Measurements from ENCODE around the gene TRIM7.
A peak's percentile ranks its signal among the peaks of the same experiment; 100 is the strongest.
"Not testable (repeated sequence)": the region's sequence is repeated elsewhere in the genome, so short reads cannot be mapped to it uniquely, and the experiment has no call there.

The TRIM7 gene

DNA sequence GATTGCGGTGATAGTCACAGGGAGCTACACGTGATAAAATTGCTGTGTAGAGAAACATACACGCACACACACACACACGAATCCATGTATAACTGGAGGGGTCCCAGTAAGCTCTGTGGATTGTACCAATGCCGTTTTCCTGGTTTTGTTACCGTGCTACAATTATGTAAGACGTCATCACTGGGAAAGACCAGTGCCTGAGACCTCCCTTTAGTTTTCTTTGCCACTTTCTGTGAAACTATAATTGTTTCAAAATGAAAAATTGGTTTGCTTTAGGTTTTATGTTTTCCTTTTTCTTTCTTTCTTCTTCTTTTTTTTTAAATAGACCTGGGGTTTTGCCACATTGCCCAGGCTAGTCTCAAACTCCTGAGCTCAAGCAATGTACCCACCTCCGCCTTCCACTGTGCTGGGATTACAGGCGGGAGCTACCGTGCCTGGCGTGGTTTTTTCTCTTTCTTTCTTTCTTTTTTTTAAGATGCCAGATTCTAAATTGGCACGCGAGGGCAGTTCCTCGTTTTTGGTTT is 36.3 kb downstream of the TRIM7 start:
- peak; percentile 32 for DNase-seq

DNA sequence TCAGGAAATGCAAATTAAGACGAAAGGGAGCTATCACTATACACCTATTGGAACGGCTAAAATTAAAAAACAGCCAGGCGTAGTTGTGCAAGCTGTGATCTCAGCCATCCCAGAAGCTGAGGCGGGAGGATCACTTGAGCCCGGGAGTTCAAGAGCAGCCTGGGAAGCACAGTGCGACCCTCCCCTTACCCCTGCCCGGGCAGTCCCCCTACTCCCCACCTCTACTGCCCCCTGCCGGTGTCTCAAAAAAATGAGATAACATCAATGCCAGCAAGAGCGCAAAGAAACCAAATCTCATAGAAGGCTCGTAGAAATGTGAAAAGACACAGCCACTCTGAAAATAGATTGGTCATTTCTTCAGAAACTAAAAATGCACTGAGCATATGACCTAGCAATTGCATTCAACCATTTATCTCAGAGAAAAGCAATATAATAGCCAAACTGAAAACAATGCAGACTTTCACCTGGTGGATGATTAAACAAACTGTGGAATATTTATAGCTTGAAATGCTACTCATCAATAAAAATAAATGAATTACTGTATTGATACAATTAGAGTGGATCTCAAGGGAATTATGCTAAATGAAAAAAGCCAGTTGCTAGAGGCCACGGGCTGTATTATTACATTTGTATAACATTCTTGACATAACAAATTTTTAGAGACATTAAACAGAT is 37.0 kb downstream of the TRIM7 start:
- peak; percentile 86 for DNase-seq

DNA sequence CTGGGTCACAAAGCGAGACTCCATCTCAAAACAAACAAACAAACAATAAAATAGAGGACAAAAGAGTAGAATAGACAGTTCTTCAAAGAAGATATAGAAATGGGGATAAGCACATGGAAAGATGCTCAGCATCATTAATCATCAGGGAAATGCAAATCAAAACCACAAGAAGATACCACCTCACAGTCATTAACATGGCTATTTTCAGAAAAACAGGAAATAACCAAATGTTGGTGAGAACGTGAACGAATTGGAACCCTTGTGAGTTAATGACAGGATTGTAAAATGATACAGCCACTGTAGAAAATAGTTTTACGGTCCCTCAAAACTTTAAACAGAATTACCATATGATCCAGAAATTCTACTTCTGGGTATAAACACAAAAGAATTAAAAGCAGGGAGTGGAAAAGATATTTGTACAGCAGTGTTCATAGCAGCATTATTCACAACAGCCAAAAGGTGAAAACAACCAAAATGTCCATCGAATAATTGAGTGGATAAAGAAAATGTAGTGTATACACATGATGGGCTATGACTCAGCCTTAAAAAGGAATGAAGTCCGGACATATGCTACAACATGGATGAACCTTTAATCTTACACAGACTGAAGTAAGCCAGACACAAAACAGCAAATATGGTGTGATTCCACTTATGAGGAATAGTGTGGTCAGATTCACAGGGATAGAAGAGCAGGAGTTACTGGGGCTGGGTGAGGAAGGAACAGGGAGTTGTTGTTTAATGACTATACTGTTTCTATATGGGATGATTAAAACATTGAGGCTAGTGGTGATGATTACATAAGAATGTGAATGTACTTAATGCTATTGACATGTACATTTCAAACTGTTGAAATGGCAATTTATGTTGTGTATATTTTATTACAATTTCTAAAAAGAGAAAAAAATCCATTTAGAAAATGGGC is 37.9 kb downstream of the TRIM7 start:
- no peak for DNase-seq

DNA sequence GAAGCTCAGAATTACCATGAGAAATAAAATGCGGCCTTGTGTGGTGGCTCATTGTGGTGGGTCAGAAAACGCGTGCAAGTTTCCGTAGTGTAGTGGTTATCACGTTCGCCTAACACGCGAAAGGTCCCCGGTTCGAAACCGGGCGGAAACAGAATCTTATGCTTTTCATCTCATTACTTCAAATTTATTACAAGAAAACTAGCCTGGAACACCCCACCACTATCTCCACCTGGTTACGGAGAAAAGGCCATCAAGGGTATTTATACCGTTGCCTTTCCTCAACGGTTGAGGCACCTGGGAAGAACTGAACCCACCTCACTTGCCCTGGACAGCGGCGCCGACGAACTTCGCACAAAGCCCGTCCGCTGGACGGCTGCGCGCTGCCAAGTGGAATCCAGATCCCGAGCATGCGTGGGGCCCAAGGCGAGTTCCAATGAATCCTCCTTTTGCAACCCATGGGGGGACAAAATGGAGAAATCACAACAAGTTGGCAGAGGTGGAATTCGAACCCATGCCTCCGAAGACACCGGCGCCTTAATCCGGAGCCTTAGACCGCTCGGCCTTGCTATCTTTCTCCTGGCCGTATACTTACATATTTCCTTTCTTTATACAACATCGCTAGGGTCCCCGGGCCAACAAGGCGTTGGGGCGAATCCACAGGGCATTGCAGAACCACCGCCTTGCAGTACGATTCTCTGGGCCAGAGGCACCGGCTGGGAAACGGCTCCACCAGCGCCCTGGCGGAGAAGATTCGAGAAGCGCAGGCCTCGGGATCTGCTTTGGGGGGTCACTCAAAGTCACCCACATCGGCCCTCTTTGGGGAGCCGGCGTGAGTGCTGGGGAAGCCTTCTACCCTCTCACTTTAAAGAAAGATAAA is 40.7 kb downstream of the TRIM7 start:
- DNase-seq, result peak; percentile 65

DNA sequence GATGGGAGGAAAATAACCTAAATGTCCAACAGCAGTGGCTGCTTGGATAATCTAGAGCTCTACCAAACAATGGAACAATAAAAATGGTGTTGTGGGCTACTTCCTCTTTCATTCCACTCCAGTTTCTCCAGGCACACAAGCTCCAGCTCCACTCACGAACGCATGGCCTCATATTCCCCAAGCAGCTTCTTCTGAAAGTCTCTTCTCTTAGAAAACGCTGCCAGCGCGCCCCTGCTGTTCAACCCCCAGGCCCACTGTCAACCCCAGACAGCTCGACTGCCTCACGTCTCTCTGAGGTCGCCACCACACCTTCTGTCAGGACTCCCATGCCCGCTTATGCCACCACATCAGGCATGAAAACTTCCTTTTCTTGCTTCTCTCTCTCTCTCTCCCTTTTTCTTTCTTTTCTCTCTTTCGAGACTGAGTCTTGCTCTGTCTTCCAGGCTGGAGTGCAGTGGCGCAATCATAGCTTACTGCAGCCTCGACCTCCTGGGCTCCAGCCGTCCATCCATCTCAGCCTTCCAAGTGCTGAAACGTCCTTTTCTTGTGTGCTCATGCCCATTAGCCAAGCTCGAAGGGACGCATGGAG is 41.4 kb downstream of the TRIM7 start:
- DNase-seq, result peak; percentile 28

DNA sequence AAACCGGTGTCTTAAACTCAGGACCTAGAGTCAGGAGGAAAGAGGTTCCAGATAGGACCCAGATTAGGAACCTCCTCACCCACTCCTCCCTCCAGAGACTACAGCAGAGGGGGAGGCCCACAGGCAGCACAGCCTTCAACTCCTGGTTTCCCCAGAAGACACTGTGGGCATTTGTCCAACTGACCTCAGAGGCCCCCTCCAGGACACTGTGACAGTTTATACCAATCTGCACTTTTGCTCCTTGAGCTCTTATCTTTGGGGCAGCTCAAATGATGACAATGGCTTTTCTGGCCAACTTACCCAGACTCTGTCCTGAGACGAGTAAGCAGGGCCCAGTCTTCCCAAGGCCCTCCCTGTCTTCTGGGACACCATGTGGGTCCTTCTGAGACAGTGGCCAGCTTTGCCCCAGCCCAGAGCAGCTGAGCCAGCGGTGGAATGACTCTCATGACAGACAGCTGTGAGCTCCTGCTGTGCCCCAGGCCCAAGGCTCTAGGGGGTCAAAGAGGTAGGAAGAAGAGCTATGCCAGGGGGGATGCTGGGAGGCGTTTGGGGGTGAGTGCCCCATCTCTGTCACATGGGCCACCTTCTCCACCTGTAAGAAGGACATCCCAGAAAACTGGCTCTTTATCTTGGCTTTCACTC is 43.3 kb downstream of the TRIM7 start:
- no peak for DNase-seq

DNA sequence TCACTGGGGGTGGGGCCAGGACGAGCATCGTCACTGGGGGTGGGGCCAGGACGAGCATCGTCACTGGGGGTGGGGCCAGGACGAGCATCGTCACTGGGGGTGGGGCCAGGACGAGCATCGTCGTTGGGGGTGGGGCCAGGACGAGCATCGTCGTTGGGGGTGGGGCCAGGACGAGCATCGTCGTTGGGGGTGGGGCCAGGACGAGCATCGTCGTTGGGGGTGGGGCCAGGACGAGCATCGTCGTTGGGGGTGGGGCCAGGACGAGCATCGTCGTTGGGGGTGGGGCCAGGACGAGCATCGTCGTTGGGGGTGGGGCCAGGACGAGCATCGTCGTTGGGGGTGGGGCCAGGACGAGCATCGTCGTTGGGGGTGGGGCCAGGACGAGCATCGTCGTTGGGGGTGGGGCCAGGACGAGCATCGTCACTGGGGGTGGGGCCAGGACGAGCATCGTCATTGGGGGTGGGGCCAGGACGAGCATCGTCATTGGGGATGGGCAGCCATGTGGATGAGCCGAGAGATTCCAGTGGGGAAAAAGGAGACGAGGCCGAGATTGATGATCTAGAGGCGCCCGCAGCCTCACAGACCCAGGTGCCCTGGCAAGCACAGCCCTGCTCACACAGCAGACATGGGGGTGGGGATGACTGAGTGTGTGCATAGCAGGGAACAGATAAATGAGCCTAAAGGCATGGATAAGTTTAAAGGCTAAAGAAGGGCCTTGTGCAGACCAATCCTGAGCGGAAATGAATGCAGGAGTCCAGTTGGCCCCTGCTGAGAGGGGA is 44.1 kb downstream of the TRIM7 start:
- DNase-seq, result peak; percentile 62

DNA sequence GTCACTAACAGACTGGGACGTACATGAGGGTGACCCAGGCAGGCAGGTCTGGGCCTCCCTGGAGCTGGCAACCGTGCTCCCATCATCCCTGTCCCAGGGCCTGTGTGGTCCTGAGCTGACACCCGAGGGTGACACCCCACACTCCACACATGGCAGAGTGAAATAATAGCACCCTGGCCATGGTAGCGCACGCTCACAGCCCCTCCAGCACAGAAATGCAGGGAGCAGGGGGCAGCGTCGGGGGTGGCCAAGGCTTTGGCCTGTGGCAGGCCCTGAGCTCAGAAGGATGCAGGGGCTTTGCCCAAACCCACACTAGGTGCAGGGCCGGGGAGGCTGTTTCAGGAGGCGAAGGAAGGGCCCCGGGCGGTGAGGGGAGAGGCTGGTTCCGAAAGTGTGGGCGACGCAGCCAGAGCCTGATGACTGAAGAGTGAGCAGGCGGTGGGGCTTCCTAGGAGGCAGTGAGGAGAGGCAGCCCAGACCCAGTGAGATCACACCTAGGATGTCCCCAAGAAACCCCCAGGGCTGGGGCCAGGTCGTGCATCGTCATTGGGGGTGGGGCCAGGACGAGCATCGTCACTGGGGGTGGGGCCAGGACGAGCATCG is 44.7 kb downstream of the TRIM7 start:
- DNase-seq, result peak; percentile 54

DNA sequence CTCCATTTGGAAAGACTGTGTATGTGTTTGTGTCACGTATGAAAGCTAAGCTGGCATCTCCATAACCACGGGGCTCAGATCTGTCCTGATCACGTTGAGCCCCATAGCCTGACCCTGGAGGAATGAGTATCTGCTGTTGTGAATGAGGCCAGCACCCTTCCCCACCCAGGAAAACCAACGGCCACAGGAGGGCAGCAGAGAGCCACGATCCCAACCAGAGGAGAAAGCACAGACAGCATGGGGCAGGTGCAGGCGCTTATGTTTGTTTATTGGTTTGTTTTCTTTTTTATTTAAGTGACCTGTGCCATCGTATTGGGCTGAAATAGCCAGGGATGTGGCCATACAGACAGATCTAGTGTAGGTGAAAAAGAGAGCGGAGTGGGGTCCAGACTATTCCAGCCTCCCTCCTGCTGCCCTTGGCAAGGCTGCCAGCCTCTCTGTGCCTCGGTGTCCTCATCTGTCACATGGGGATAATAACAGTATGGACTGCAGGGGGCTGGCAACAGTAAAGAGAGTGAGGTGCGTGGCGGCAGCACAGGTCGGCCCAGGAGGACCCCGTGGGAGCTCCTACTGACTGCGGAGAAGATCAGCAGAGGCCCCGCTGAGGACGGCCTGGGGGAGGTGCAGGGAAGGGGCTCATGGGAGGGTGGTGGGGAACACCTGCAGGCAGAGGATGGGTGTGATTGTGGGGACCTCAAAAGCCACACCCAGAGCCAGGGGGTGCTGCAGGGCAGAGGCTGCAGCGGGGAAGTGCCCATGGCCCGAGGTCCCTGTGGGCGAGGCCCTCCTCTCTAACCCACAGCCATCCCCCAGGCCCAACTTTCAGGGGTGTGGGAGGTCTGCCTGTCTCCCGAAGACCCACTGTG is 45.5 kb downstream of the TRIM7 start:
- DNase-seq, result peak; percentile 86

DNA sequence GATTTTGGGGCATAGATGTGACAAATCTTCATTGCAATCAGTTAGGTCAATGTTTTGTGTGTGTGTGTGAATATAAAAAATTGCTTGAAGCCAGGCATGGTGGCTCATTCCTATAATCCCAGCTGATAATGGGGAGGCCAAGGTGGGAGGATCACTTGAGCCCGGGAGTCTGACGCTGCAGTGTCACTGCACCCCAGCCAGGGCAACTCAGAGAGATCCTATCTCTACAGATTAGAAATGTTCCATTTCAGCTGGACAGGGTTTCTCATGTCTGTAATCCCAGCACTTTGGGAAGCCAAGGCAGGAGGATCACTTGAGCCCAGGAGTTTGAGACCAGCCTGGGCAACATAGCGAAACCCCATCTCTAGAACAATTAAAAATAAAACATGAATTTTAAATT is 46.1 kb downstream of the TRIM7 start:
- DNase-seq, result no peak

DNA sequence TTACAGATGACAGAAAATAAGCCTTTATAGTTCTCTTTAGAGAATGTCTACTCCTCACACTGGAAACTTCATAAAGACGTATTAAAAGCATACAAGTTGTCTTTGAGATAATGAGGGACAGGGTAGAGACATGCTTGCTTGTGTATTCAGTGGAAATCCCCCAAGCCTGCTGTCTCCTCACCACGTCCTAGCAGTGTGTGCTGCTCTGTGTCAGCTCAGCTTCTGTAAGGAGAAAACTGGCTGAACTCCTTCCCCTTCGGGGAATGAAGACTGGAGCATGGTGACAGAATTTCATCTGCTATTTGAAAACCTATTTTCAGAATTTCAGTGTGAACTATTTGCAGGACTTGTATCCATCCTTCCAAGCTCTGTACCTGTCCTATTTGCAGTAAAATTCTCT is 48.2 kb downstream of the TRIM7 start:
- no peak for DNase-seq

DNA sequence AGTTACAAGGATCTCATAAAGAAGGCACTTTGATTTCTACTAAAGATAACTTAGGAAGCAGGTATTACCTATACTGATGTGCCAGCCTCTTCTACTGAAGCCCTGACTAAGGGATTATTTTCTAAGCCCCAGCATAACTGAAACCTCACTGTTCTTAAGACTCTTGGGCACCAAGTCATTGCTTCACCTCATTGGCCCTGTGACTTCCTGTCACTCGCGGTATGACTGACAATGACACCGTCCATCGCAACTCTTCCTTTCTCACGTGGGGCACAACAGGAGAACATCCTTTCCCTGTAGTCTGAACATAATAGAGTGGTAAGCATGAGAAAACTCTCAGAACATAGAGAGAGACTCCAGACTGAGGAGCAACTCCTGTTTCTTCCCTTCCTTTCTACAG is 51.2 kb downstream of the TRIM7 start:
- DNase-seq, result no peak

DNA sequence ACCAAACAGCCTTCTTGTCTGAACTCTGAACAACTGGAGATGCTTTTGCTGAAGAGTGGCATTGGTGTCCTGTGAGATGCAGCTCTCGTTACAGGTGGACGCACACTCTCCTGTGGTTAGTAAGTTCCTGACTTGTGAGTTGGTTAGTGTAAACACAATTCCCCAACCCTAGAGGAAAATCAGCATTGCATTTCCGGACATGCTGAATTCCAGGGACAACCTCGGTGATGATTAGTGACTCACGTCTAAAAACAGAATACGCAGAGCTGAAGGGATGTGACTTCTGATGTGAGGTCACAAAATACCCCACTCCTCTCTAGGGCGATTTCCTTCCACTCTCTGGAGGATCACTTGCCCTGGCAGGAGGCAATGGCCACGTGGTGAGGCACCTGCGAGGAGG is 52.6 kb downstream of the TRIM7 start:
- DNase-seq, result no peak

DNA sequence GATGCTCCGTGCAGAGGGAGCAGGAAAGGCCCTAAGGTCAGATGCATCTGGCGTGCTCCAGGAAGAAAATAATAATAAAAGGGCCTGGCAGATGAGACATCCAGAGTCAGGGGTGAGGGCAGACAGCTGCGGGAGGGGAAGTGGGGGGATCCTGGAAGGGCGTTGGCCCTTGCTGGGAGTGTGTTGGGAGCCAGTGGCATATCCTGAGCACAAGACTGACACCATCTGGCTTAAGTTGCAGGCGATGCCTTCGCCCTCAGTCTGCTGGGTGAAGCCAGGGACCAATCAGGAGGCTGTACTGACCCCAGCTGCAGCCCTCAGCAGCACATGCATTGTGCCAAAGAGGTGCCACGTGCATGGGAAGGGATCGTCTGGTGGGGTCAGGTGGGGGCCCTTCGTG is 53.9 kb downstream of the TRIM7 start:
- peak; percentile 41 for DNase-seq

DNA sequence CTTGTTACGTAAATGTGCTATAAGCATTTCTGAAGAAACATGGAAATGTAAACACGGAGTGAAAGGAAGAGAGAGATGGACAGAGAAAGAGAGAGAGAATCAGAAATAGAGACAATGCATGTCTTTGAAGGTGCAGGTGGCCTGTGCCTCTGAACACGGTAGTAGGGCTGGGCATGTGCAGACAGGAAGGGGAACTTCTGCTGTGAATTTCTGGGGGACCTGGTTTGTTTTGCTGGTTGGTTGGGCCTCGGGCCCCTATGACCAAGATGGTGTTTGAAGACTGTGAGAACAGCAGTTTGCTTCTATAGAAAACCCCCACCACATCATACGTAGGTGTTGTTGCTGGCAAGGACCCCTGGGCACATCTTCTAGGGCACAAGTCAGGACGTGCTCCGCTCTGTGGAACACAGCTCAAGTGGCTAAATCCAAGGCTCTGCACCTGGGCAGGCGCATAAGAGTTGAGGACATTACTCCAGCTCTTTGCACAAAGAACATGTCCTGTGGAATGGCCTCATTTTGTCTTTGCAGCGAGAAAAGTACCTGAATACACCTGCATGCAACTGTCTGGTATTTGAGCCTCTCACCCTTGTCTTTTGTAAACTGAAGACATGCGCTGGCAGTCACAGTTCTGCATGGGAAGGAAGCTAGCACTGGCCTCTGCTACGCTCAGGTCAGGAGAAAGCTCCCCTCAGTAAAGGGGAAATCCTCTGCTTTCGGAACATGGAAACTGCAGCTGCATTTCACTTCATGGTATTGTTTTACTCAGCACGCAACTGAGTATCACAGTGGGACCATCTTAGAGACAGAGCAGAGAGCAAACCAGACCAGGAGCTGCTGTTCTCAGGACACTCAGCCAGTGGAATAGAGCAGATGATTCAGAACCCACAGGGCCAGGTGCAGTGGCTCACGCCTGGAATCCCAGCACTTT is 54.9 kb downstream of the TRIM7 start:
- DNase-seq, result no peak

DNA sequence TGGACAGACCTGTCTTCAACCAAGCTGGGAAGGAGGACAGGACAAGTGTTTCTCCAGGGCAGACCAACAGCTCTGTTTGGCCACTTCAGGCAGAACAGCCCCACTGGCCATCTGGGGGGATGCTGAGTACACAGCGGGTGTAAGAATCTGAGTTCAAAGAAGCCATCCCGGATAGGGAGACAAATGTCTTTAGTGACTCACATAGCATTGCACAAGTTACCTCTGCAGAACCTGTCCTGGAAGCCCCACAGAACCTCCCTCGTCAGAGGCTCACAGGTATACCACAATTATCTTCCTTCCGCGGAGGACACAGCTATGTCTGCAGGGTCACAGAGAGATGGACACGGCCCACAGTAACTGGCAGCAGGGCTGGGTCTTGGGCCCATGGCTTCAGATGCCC is 55.6 kb downstream of the TRIM7 start:
- no peak for DNase-seq

DNA sequence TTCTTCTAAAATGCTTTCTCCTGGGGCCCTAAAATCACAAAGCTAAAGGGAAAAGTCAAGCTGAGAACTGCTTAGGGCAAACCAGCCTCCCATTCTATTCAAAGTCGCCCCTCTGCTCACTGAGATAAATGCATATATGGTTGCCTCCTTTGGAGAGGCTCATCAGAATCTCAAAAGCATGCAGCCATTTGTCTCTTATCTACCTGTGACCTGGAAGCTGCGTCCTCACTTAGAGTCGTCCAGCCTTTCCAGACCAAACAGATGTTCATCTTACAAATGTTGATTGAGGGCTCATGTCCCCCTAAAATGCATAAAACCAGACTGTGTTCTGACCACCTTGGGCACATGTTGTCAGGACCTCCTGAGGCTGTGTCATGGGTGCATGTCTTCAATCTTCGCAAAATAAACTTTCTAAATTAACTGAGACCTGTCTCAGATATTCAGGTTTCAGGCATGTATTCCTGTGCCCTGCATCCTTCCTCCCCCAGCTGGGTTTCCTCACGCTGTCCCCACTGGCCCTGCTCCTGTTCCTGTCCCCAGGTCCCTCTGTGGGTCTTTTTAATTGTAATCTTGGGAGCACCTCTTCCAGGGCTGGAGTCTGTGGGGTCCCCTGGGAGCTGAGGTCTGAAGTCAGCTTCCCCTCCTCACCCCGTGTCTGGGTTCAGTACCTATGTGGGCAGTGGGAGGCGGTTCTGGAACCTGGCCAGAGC is 57.9 kb downstream of the TRIM7 start, which contains the start of gene OR2V2:
OR2V2 (plus strand) TSS at position 660 of the 710 bp plus-strand sequence. CDS start 7,357 bp downstream, outside the sequence.
- not testable (repeated sequence) for DNase-seq

DNA sequence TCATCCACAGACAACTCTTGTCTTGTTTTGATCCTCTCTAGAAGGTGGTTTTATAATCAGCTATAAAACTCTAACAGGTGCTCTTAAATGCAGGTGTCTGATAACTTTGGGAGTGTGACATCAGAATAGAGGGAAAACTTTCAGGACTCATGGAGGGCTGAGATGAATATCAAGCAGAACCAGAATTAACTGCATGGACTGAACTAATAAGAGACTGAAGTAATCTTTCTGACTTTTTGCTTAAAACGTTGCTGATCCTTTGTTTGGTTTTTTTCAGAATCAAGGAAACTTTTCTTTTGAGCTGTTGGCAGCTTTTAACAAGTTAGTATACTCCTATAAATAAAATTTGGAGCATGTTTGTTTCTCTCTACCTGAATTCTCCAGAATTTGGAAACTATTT is 59.9 kb downstream of the TRIM7 start:
- no peak for DNase-seq
